GM19463 (cell line): ENCODE data around the gene RAB20.
"Not testable (repeated sequence)": the region's sequence is repeated elsewhere in the genome, so short reads cannot be mapped to it uniquely, and the experiment has no call there.

ENCODE experiments used
- ATAC-seq: cut with Tn5 transposase; IDR thresholded peaks from one replicate; pipeline ENCODE4 v1.9.1; 2021; ENCODE audit warnings: mild to moderate bottlenecking, moderate library complexity; ENCODE audit not compliant: unreplicated experiment

Gene RAB20

DNA sequence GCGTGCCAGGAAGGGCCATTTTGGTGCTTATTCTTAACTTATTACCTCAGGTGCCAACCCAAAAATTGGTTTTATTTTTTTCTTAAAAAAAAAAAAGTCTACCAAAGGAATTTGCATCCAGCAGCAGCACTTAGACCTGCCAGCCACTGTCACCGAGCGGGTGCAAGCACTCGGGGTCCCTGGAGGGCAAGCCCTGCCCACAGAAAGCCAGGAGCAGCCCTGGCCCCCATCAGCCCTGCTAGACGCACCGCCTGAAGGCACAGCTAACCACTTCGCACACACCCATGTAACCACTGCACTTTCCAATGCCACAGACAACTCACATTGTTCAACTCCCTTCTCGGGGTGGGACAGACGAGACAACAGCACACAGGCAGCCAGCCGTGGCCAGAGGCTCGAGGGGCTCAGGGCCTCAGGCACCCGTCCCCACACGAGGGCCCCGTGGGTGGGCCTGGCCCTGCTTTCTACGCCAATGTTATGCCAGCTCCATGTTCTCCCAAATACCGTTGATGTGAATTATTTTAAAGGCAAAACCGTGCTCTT, 49.3 kb downstream of the RAB20 start:
- ATAC-seq: no peak

DNA sequence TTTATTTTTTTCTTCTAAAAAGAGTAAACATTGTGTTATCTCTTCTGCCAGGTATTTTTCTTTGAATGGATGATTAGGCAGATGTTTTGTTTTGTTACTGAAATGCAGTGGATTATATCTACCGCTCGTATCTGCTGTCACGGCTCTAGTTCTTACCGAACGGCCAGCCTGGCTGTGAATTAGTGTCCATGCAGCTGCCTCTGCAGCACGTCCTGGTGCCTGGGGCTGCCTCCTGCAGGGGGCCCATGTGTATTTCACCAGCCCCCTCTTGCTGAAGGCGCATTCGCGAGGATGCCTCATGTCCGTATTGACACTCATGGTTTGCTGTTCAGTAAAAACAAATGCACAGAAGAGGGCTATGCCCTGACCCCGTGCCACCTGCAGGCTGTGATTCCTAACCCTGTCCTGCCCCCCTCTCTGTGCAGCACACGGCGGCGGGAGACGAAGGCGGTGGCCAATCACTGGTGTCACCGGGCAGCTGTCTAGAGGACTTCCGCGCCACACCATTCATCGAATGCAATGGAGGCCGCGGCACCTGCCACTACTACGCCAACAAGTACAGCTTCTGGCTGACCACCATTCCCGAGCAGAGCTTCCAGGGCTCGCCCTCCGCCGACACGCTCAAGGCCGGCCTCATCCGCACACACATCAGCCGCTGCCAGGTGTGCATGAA, 49.9 kb downstream of the RAB20 start:
- ATAC-seq: no peak

DNA sequence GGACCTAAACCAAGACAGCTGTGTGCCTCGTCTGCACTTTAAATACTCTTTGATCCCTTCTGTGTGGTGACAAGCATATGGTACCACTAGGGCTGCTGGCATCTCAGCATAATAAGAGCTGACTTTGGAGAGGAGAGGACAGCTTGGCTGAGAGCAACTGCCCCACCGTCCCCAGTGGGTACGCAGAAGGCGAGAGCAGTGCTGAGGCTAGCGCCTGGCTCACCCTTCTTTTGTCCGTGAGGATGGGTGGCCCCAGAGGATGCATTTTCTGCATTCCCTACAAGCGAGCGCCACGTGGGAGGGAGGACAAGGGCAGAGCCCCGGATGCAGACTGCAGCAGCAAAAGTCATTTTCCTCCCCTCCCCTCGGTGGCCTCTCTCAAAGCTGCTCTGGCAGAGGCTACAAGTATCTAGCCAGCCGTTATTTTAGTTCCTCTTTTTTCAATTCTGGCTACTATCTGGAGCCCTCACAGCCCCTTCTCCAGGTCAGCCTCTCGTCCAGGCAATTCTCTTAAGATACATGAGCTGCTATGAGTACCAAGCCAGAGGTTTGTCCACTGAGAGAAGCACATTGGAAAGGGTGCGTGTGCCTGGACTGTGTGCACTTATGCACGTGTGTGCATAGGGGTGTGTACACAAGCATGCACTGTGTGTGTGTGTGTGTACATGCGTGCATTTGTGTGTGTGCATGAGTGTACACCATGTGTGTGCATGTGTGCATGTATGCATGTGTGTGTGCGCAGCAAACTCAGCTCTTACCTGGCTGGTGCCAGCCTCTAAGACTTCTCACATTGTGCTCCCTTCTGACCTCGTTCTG, 51.3 kb downstream of the RAB20 start:
- ATAC-seq: peak; percentile 65

DNA sequence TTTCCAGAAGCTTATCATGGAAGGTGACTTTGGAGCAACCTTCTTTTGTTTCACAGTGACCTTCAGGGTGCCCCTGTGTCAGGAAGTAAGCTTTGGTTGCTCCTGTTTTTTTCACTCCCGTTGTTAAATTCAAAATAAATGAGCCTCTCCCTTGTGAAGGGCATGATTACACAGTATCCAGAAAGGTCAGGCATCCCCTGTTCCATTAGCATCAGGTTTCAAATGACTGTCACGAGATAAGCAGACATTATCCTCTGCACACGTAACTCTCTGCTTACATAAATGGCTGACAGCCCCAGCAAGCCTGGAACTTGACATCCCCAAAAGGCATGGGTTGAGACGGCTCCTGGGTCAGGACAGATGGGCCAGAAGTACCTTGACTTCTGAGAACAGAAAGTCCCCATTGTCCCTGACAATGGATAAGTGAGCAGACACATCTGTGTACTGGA, 52.0 kb downstream of the RAB20 start:
- ATAC-seq: no peak

DNA sequence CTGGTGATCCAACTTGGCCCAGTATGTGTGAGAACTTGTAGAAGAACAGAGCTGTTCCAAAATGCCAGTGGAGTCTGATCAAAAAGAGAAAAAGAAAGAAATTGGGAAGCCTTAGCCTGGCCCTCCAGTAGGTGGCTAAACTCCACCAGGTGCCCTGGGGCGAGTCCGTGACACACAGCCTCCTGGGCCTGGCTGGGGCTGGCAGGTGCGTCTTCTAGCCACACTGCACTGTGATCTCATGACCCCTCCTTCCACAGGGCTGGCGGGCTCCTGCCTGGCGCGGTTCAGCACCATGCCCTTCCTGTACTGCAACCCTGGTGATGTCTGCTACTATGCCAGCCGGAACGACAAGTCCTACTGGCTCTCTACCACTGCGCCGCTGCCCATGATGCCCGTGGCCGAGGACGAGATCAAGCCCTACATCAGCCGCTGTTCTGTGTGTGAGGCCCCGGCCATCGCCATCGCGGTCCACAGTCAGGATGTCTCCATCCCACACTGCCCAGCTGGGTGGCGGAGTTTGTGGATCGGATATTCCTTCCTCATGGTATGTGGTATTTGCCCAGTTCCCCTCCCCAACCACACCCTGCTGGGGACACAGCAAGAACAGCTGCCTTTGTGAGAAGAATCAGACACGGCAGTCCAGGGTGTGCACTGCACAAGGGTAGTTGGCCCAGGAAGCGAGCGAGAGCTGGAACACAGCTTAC, 53.7 kb downstream of the RAB20 start:
- ATAC-seq: no peak

DNA sequence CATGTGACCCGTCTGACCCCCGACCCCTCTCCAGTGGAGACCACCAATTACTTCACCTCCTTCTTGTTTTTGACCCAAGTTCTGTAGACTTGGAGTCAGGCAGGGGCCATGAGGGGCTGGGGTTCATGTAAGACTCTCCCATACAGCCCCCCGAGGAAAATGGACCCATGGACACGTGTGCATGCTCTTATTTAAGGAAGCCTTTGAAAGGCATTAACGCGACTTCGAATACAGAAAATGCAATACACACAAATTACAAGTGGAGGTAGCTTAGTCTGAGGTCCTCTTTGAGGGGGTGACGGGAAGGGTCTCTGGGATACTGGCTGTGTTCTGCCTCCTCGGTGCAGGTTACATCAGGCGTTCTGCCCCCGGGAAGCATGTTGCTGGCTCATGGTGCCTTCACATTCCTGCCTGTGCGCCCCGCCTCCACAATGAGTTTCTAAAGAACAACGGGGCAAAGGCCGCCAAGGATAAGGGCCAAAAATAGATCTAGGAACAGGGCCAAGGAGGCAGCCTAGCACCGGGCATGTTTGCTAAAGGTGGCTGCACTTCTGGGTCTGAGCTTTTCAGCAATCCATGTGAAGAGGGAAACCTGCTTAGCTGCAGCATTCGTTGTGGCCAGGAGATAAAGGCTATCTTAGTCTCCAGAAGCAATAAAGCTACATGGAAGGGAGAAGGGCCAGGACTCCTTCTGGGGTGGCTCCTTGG, 54.5 kb downstream of the RAB20 start:
- ATAC-seq: no peak

DNA sequence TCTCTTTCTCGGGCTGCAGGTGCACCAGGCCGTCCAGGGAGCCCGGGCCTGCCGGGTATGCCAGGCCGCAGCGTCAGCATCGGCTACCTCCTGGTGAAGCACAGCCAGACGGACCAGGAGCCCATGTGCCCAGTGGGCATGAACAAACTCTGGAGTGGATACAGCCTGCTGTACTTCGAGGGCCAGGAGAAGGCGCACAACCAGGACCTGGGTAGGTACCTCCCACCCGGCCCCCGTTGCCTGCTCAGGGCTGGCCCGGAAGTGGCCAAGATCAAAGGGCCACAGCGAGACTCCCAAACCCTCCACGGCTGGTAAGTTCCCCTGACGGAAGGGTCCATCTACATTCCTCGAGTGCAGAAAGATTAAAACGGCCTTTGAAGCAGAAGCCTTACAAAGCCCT, 55.1 kb downstream of the RAB20 start:
- no peak for ATAC-seq

DNA sequence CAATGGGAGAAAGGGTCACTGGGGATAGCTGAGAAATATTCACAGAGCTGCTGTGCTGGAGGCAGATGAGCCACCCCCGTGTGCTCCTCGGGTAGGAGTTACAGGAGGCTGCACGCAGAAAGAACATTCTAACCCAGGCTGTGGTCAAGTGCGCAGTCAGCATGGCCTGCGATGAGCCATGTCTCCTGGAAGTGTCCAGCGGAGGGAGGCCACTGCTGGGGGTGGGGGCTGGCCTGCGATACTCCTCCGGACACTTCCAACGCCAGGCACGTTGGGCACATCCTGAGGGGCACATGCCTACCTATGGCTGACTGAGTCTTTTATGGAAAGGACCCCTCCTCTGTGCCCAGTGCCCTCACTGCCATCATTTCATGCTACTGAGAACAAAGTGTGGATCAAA, 55.9 kb downstream of the RAB20 start:
- no peak for ATAC-seq

DNA sequence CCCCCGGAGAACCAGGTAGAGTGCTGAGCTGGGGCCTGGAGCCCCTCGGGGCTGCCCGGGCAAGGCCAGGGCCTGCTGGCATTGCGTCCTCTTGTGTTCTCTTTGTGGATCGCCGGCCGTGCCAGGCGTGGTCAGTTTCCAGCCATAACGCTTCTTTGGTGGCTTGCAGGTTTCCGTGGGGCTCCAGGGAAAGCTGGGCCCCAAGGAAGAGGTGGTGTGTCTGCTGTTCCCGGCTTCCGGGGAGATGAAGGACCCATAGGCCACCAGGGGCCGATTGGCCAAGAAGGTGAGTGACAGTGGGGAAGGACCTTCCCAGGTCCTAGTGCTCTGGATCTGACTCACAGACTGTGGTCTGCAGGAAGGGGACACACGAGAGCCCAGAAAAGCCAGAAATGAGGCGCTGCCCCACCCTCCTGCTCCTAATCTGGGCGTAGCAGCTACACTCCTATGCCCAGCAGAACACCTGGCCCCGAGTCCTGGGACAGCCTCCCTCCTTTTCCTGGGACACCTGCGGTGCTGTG, 57.5 kb downstream of the RAB20 start:
- no peak for ATAC-seq

DNA sequence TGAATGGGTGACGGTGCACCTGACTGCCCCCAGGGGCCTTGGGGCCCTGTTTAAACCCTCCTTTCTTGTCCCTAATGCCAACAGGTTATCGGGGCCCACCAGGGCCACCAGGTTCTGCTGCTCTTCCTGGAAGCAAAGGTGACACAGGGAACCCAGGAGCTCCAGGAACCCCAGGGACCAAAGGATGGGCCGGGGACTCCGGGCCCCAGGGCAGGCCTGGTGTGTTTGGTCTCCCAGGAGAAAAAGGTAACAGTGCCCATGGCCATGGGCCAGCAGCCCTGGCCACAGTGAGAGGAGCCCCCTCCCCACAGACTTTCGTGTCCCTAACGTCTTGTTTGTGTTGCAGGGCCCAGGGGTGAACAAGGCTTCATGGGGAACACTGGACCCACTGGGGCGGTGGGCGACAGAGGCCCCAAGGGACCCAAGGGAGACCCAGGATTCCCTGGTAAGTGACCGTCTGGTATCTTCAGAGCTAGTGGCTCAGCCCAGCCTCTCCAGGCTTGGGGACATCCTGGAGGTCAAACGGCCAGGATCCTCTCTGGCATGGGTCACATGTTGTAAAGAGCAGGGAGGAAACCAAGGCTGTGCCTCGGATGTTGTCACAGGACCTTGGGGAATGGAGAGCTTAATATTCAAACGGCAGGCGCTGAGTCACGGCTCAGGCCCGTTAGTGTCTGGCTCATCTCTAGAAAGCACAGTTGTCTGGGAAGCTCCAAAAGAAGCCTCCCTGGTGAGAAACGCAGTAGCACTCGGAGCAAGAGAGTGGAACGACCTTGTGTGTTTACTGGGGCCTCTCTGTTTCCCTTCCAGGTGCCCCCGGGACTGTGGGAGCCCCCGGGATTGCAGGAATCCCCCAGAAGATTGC, 58.3 kb downstream of the RAB20 start:
- no peak for ATAC-seq

DNA sequence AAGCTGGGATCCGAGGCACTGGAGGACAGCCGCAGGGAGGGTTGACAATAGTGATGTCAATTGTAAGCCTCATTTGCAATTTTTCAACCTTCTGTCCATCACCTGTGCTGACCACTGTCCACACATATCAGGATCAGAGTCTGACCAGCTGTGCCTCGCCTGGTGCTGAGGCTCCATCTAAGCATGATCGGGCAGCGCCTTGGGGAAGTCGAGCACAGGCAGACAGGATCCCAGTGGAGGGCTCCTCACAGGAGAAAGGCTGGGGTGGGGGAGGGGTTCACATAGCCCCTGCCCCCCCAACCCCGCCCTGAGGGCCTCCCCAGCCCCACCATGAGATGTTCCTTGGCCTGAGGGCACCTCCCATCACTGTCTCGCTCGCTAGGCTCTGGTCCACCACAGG, 60.3 kb downstream of the RAB20 start:
- no peak for ATAC-seq

DNA sequence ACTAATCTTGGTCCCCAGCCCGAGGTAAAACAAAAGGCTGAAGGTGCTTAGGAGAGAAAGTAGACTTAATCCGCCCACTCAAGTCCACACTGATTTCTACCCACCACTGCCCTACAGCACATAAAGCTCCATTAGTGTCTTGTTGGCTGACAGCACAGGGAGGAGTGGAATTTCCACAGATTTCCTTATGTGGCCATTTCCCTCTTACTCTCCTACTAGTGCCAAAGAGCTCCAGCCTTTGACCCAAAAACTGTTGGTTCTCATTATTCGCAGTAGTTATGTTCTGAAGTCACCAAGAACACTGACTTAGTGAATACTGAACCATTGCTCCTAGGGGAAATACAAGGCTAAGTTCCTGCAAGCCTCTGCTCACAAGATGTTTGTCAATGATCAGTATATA, 61.2 kb downstream of the RAB20 start:
- ATAC-seq: no peak

DNA sequence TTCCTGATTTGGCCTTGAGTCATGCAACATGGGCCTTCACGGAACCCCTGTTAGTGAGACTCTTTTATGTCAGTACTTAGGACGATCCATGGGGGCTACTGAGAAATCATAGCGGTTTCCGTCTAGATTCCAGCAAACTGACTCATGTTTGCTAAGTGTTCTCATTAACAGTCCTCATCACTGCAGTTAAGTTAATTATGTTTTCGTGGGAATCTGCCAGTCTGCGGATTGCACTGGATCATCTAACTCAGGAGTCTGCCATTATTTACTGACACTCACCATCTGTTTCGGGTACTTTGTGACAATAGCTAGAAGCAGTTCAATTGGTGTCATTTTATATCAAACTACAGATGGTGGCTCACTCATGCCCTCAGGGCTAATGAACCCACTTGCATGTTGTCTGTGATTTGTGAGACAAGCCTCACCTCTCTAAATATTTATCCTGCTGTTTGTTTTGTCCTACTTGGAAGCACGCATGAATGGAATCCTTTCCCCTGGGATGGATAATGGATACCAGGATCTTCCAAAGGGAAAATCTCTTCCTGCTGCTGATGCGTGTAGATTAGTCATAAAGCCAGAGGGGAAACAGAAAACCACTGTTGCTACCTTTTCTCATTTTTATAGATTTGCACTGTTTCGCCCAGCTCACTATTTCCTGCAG, 61.8 kb downstream of the RAB20 start:
- no peak for ATAC-seq

DNA sequence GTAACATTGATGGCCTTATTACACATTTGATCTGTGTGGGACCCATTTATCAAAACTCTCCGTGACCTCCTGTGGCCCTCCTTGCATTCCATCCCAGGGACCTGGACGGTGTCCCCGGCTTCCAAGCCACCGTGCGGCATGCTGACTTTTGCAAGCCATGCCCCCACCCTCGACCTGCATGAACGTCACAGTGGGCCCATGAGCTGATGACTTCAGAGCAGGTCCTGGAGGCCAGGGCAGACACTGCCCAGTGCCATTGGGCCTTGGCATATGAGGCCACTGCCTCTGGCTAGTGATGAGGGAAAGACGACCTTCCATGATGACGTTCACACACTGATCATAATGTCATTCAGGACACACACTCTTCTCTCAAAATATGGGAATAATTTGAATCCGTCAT, 62.8 kb downstream of the RAB20 start:
- no peak for ATAC-seq

DNA sequence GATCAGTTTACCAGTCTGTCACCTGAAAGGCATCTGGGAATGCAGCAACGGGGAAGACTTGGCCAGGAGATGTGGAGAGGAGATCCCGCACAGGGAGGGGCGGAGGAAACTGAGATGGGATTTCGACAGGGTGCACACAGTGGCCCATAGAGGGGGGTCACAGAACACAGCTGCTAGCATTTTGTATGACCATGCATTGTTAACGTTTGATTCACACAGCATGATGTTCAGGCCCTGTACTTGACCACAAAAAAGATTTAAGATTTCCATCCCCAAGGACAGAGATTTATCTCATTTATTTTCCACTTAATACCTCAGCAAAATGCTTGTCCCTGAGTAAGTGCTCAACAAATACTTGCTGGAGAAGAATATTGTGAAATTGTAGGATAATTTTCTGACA, 63.2 kb downstream of the RAB20 start:
- ATAC-seq: no peak

DNA sequence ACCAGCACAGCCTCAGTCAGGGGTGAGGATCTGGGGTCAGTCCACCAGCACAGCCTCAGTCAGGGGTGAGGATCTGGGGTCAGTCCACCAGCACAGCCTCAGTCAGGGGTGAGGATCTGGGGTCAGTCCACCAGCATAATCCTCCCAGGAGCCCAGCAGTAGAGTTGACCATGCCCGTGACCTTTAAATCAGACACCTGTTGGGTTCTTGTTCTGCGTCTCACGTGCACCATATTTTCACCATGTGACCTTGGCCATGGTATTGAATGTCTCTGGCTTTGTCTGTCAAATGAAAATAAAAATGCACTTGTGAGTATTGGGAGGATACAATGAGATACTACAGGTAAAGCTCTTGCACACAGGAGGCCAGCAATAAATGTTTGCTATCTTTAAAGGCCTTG, 63.6 kb downstream of the RAB20 start:
- ATAC-seq: not testable (repeated sequence)

DNA sequence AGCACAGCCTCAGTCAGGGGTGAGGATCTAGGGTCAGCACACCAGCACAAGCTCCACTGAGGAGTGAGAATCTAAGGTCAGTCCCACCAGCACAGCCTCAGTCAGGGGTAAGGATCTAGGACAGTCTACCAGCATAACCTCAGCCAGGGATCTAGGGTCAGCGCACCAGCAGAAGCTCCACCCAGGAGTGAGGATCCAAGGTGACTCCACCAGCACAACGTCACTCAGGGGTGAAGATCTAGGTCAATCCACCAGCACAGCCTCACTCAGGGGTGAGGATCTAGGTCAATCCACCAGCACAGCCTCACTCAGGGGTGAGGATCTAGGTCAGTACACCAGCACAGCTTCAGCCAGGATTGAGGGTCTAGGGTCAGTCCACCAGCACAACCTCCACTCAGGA, 64.5 kb downstream of the RAB20 start:
- ATAC-seq: no peak

DNA sequence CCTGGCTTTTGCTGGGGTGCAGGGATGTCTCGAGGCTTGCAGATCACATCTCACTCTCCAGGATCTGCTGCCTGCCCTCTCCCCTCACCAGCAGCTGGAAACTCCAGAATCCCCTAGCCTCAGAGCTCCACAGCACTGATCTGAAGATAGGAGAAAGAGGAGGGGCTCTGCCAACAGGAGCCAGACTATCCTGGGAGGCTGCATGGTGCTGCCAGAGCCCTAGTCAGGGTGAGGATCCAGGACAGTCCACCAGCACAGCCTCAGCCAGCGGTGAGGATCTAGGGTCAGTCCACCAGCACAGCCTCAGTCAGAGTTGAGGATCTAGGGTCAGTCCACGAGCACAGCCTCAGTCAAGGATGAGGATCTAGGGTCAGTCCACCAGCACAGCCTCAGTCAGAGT, 65.2 kb downstream of the RAB20 start:
- no peak for ATAC-seq

DNA sequence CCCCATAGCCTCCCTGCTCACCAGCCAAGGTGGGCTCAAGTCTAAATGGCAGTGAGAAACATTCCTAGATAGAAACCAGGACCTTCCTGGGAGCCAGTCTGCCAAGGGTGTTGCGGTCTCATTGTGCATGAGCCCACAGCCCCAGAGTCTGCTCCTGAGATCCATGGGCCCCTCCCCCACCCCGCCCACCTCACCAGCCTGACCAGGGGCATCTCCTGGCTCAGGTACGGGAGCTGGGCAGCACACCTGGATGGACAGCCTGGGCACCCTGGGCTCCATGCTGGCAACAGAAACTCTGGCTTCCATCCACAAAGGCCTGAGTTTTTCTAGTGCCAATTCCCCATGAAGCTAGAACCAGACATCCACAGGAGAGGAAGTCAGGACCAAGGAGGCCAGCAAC, 65.6 kb downstream of the RAB20 start:
- ATAC-seq: no peak
